ENCODE data around the gene GNA12.

GNA12 gene

DNA sequence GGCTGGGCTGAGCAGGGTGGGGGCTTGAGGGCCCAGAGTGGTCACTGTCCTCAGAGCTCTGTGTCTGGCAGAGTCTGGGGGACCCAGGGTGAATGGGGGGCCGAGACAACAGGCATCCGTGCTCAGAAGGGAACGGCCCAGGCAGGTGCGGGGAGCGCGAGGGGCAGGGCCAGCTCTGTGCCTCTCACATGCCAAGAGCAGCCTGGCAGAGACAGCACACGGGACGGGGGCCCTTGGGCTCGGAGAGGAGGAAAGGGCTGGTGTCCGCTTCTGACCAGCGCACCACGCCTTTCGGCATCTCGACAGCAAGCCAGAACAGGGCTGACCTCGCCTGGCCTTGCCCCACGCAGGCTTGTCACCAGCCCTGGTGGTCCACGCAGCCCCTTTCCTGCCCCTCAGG, 142.7 kb downstream of the GNA12 start:
- H3K4me2 ChIP-seq (ENCODE audit: low read length), result no peak overlapping the region

DNA sequence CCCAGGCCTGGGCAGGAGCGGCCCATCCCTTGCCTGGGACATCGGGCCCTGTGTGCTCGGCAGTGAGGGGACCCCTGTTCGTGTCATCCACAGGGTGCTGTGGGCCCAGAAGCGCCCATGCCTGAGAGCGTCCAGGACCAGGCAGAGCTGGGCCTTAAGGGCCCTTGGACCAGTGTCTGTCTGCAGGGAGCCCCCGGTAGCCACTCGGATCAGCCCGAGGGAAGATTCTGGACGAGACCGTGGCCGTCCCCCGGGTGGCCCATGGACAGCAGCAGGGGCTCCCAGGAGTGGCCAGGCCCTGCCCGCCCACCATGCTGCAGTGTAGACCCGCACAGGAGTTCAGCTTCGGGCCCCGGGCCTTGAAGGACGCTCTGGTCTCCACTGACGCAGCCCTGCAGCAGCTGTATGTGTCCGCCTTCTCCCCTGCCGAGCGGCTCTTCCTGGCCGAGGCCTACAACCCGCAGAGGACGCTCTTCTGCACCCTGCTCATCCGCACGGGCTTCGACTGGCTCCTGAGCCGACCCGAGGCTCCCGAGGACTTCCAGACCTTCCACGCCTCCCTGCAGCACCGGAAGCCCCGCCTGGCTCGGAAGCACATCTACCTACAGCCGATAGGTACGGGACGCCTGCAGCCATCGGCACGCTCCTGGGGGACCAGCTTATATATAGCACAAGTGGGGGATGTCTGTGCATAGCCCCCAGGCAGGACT, 143.8 kb downstream of the GNA12 start:
- Histone ChIP-seq H3K9me3 (ENCODE audit: control insufficient read depth, insufficient read depth, low read length) (no peaks in the 10 kb centered on the region), H3K79me2 (ENCODE audit: control insufficient read depth, low read length) (no peaks in the 10 kb centered on the region), H3K4me3 (ENCODE audit: low read length) (peak overlapping the region; percentile 65), H4K20me1 (ENCODE audit: control insufficient read depth, insufficient read depth, low read depth, low read length) (no peaks in the 10 kb centered on the region), H3F3A (ENCODE audit: control insufficient read depth, insufficient read depth) (peaks cover 18% of the 10 kb centered on the region), H3K27ac (ENCODE audit: low read depth, low read length) (peak overlapping the region; percentile 87), H3K4me1 (ENCODE audit: control insufficient read depth, low read length) (peaks cover 51% of the 10 kb centered on the region), H3K9me2 (replicated peaks; ENCODE audit: control insufficient read depth, low read length) (no peaks in the 10 kb centered on the region), H3K36me3 (ENCODE audit: control insufficient read depth, low read length) (no peaks in the 10 kb centered on the region), H3K27me3 (ENCODE audit: control insufficient read depth, low read length) (no peaks in the 10 kb centered on the region), H3K4me2 (ENCODE audit: low read length) (peak overlapping the region; percentile 81)
- no peak for TF ChIP-seq EZH2phosphoT487 (IDR thresholded peaks at IDR 0.05; ENCODE audit: borderline replicate concordance, low read length)
- TF ChIP-seq, protein P1, sequence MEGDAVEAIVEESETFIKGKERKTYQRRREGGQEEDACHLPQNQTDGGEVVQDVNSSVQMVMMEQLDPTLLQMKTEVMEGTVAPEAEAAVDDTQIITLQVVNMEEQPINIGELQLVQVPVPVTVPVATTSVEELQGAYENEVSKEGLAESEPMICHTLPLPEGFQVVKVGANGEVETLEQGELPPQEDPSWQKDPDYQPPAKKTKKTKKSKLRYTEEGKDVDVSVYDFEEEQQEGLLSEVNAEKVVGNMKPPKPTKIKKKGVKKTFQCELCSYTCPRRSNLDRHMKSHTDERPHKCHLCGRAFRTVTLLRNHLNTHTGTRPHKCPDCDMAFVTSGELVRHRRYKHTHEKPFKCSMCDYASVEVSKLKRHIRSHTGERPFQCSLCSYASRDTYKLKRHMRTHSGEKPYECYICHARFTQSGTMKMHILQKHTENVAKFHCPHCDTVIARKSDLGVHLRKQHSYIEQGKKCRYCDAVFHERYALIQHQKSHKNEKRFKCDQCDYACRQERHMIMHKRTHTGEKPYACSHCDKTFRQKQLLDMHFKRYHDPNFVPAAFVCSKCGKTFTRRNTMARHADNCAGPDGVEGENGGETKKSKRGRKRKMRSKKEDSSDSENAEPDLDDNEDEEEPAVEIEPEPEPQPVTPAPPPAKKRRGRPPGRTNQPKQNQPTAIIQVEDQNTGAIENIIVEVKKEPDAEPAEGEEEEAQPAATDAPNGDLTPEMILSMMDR (IDR thresholded peaks at IDR 0.05; ENCODE audit: low read depth, low read length, poor library complexity, severe bottlenecking), result no peak

More for the DNA sequence above, 142.7 kb downstream of the GNA12 start:
- Histone ChIP-seq H3K9me3 (ENCODE audit: control insufficient read depth, insufficient read depth, low read length) (no peaks in the 10 kb centered on the region), H3K9me2 (replicated peaks; ENCODE audit: control insufficient read depth, low read length) (no peaks in the 10 kb centered on the region), H3K4me3 (ENCODE audit: low read length) (no peak overlapping the region), H4K20me1 (ENCODE audit: control insufficient read depth, insufficient read depth, low read depth, low read length) (no peaks in the 10 kb centered on the region), H3K4me1 (ENCODE audit: control insufficient read depth, low read length) (peaks cover 40% of the 10 kb centered on the region), H3K36me3 (ENCODE audit: control insufficient read depth, low read length) (no peaks in the 10 kb centered on the region), H3K27ac (ENCODE audit: low read depth, low read length) (no peak overlapping the region), H3K79me2 (ENCODE audit: control insufficient read depth, low read length) (no peaks in the 10 kb centered on the region), H3F3A (ENCODE audit: control insufficient read depth, insufficient read depth) (peaks cover 18% of the 10 kb centered on the region), H3K27me3 (ENCODE audit: control insufficient read depth, low read length) (no peaks in the 10 kb centered on the region)
- TF ChIP-seq, protein P1 (IDR thresholded peaks at IDR 0.05; ENCODE audit: low read depth, low read length, poor library complexity, severe bottlenecking), result no peak
- no peak for TF ChIP-seq EZH2phosphoT487 (IDR thresholded peaks at IDR 0.05; ENCODE audit: borderline replicate concordance, low read length)

DNA sequence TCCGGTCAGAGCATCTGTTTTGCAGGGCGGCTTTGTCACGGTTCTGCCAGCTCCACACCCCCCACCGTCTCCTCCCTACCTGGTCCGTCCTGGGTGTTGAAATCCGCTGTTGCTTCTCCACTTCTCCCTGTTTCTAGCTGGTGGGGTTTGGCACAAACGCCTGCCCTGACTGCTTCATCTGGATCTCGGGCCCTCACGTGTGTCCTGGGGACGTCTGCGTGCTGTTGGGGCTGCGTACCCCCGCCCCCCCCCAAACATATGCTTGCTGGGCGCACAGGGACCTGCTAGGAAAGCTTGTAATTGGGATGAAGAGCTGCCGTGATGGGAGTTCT, 144.9 kb downstream of the GNA12 start:
- no peaks in the 10 kb centered on the region for H3K9me2 ChIP-seq (replicated peaks; ENCODE audit: control insufficient read depth, low read length)
- TF ChIP-seq EZH2phosphoT487 (IDR thresholded peaks at IDR 0.05; ENCODE audit: borderline replicate concordance, low read length), result no peak
- TF ChIP-seq, protein P1 (IDR thresholded peaks at IDR 0.05; ENCODE audit: low read depth, low read length, poor library complexity, severe bottlenecking), result no peak
- peak overlapping the region; percentile 65 for H3K4me3 ChIP-seq (ENCODE audit: low read length)
- H3K4me2 ChIP-seq (ENCODE audit: low read length), result peak overlapping the region; percentile 81
- H3K79me2 ChIP-seq (ENCODE audit: control insufficient read depth, low read length), result no peaks in the 10 kb centered on the region
- peaks cover 18% of the 10 kb centered on the region for H3F3A ChIP-seq (ENCODE audit: control insufficient read depth, insufficient read depth)
- peak overlapping the region; percentile 87 for H3K27ac ChIP-seq (ENCODE audit: low read depth, low read length)
- no peaks in the 10 kb centered on the region for H4K20me1 ChIP-seq (ENCODE audit: control insufficient read depth, insufficient read depth, low read depth, low read length)
- no peaks in the 10 kb centered on the region for H3K27me3 ChIP-seq (ENCODE audit: control insufficient read depth, low read length)
- H3K4me1 ChIP-seq (ENCODE audit: control insufficient read depth, low read length), result peaks cover 58% of the 10 kb centered on the region
- no peaks in the 10 kb centered on the region for H3K9me3 ChIP-seq (ENCODE audit: control insufficient read depth, insufficient read depth, low read length)
- H3K36me3 ChIP-seq (ENCODE audit: control insufficient read depth, low read length), result no peaks in the 10 kb centered on the region
